ENCODE results near the gene ZNF234.
"Not testable (repeated sequence)": the region's sequence is repeated elsewhere in the genome, so short reads cannot be mapped to it uniquely, and the experiment has no call there.

ZNF234 gene

DNA sequence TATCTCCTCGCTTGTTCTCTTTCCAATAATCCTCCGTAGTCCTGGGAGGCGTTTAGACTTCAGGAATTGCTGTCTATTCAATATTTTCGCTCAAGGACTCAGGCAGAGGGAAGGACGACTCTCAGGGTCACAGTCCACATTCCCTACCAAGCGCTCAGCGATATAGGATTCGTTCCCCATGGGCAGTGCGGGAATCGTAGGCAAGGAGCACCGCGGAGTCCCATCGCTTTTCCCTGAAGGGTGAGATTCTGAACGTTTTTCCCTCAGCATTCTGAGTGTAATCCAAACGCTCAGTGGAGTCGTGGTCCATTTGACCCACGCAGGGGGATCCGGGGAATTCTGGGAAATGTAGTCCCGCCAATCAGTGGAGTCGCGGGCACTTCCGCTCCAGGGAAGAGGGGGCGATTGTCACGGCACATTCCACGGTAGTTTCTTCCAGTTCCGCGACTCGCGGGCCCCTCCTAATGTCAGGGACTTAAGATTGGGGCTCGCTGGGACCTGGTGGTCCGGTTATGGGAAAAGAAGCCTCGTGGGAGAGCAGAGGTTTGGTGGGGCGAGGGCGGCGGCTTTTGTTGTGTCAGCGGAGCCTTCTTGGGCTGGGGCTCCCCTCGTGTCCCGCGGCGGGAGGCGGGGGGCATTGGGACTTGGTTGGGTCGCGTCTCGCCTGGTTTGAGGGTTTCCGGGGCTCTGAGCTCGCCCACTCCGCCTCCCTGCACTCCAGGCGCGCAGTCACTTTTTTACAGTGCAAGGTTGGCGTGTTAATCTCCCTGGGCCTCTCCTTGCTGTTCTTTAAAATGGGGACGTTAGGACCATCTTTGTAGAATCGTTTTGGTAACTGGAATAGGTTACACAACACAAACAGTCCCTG, at the start of gene ZNF234:
TSS of gene ZNF234 (plus strand) at position 364 of the 868 bp plus-strand sequence. CDS start 3,079 bp downstream, outside the sequence.
- peak; percentile 59 to 61 for DNase-seq

DNA sequence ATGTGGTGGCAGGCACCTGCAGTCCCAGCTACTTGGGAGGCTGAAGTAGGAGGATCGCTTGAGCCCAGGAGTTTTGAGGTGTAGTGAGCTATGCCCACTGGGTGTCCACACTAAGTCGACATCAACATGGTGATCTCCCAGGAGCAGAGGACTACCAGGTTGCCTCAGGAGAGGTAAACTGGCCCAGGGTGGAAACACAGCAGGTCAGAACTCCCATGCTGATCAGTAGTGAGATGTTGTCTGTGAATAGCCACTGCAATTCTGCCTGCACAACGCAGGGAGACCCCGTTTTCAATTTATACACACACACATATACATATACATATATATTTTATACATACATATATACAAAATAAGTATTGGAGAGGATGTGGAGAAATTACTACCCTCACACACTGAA, 49.2 kb upstream of the ZNF234 start:
- no peak for DNase-seq

DNA sequence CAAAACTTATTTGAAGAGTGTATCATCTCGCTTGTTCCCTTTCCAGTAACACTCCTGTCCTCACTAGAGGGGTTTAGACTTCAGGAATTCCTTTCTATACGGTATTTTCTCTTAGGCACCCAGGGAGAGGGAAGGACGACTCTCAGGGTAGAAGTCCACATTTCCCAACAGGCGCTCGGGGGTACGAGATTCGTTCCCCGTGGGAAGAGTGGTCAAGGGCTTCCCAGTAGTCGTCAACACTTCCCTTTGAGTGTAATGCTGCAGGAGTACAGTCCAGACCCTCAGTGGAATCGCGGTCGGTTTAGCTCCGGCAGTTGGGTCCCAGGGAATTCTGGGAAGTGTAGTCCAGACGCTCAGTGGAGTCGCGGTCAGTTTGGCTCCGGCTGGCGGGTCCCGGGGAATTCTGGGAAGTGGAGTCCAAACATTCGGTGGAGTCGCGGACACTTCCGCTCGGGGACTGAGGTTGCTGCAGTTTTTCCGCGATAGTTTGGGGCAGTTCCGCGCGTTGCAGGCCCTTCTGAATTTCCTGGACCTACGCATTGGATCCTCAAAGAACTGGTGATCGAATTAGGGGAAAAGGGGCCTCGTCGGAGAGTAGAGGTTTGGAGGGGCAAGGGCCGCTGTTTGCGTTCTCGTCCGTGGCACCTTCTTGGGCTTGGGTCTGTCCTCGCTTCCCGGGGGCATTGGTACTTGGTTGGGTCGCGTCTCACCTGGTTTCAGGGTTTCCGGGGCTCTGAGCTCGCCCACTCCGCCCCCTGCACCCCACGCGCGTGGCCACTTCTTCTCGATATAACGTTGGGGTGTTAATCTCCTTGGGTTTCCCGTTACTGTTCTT, 47.2 kb upstream of the ZNF234 start, which contains the start of gene ZNF224:
TSS of gene ZNF224 (plus strand) at position 431 of the 835 bp plus-strand sequence. CDS start 3,513 bp downstream, outside the sequence.
- DNase-seq: peak; percentile 72 to 74

DNA sequence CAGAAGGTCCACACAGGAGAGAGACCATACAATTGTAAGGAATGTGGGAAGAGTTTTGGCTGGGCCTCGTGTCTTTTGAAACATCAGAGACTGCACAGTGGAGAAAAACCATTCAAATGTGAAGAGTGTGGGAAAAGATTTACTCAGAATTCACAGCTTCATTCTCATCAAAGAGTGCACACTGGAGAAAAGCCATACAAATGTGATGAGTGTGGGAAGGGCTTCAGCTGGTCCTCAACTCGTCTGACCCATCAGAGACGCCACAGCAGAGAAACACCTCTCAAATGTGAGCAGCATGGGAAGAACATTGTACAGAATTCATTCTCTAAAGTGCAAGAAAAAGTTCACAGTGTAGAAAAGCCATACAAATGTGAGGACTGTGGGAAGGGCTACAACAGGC, 33.6 kb upstream of the ZNF234 start:
- no peak for DNase-seq

DNA sequence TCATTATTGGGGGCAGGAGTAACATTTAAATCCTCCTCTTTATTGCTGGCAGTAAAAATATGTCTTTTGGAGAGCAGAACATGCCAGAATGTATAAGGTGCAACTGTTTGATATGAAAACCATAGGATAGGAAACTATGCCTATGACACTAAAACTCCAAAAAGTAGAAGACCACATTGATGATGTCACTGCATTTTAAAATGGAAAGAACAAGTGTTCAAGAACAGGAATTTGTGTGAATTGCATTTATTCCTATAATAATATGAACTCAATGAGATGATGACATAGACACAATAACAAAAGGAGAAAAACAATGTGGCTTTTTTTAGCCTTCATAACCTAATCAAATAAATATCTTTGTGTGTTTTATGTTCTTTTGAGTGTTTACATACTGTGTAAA, 31.9 kb upstream of the ZNF234 start:
- no peak for DNase-seq

DNA sequence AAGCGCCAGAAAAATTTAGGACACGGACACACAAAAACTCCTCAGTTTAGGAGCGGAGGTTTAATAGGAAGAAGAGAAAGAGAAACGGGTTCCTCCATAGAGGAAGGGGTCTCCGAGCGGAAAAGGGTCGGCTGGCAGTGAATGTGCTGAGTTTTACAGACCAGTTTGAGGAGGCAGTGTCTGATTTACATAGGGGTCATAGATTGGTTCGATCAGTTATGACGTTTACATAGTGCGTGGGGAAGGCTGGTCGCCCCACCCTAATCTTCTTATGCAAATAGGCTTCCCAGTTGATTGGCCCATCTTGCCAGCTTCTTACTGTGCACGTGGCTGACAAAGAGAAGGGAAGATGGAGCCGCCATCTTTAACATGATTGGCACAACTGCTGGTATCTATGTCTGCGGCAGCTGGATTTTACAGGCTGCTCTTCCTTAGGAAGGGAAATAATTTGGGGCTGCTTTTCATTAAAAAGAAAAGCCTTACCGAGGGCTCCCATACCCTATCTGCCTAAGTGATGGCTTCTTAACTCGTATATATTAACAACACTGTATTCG, 29.4 kb upstream of the ZNF234 start:
- DNase-seq: no peak

DNA sequence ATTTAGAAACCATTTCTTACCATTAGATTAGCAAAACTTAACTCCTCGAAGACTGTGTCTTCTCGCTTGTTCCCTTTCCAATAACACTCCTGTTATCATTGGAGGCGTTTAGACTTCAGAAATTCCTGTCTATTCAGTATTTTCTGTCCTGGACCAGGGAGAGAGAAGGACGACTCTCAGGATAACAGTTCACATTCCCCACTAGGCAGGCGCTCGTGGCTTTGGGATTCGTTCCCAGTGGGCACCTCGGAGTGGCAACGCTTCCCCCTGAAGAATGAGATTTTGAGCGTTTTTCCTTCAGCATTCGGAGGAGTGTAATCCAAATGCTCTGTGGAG, 28.6 kb upstream of the ZNF234 start:
- no peak for DNase-seq

DNA sequence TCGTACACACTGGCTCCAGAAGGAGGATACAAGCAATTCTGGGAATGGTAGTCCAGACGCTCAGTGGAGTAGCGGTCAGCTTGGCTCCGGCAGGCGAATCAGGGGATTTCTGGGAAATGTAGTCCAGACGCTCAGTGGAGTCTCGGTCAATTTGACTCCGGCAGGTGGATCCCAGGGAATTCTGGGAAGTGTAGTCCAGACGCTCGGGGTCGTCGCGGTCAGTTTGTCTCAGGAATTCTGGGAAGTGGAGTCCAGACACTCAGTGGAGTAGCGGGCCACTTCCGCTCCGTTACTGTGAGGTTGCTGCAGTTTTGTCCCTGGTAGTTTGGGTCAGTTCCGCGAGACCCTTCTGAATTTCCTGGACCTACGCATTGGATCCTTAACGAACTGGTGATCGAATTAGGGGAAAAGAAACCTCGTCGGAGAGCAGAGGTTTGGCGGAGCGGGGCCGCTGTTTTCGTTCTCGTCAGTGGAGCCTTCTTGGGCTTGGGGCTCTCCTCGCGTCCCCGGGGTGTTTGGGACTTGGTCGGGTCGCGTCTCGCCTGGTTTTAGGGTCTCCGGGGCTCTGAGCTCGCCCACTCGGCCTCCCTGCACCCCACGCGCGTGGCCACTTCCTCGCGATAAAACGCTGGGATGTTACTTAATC, 28.1 kb upstream of the ZNF234 start, which contains the start of gene ZNF225:
TSS of gene ZNF225 (plus strand) at position 262 of the 646 bp plus-strand sequence. CDS start 2,429 bp downstream, outside the sequence.
- DNase-seq: peak; percentile 63 to 75

DNA sequence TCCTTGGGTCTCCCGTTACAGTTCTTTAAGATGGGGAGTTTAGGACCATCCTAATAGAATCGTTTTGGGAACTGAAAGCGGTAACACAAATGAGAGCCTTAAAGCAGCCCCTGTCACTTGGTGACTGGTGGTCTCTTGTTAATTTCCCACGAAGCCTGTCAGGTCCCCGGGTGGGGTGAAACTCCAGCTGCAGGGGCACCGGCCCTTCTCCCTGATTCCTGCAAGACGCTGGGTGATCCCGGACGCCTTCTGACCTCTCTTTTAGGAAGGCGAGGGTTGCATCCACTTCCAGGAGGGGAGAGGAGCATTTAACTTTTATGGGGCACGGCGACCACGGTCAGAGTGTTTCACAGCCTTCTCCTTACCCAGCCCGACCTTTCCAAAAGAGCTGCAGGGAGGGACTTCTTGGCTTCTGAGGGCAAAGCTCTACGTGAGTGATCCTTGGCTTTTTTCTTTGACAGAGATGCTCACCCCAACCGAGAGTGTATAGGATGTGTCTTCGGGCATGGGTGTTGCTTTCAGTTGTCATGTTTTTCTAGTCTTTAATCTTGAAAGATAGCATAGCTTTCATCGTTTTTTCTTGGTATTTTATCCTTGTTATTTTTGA, 27.5 kb upstream of the ZNF234 start:
- no peak for DNase-seq

DNA sequence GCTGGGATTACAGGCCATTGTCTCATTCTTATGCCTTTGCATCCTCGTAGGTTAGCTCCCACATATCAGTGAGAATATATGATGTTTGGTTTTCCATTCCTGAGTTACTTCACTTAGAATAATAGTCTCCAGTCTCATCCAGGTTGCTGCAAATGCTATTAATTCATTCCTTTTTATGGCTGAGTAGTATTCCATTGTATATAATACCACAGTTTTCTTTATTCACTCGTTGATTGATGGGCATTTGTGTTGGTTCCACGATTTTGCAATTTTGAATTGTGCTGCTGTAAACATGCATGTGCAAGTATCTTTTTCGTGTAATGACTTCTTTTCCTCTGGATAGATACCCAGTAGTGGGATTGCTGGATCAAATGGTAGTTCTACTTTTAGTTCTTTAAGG, 20.2 kb upstream of the ZNF234 start:
- not testable (repeated sequence) for DNase-seq

DNA sequence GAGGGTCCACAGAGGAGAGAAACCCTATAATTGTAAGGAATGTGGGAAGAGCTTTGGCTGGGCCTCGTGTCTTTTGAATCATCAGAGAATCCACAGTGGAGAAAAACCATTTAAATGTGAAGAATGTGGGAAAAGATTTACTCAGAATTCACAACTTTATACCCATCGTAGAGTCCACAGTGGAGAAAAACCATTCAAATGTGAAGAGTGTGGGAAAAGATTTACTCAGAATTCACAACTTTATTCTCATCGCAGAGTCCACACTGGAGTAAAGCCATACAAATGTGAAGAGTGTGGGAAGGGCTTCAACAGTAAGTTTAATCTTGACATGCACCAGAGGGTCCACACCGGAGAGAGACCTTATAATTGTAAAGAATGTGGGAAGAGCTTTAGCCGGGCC, 9.4 kb upstream of the ZNF234 start:
- no peak for DNase-seq

DNA sequence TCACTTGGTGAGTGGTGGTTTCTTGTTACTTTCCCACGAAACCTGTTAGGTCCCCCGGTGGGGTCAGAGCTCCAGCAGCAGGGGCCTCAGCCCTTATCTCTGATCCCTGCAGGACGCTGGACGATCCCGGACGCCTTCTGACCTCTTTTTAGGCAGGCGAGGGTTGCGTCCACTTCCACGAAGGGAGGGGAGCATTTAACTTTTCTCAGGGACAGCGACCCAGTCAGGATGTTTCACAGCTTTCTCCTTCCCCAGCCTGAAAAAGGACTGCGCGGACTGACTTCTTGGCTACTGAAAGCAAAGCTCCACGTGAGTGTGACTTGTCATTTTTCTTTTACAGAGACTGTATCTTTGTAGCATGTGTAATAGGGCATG, 692 bp downstream of the ZNF234 start:
- DNase-seq: no peak

DNA sequence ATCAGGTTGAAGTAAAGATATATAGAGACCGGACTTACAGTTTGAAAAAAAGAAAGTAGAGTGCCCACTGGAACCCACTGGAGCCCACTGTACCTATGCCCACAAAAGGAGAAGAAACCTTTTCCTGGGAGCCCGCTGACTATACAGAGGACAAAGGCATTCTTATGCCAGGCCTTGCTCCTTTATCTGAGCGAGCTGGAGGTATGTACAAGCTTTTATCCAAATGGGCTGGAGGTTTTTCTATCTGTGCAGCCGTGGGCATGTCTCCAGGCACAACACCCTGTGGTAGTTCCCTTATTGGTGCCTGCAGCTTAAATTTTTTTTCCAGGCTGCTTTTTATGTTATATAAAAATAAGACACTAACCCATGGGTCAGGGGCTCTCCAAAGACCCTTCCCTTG, 8.4 kb downstream of the ZNF234 start:
- no peak for DNase-seq

DNA sequence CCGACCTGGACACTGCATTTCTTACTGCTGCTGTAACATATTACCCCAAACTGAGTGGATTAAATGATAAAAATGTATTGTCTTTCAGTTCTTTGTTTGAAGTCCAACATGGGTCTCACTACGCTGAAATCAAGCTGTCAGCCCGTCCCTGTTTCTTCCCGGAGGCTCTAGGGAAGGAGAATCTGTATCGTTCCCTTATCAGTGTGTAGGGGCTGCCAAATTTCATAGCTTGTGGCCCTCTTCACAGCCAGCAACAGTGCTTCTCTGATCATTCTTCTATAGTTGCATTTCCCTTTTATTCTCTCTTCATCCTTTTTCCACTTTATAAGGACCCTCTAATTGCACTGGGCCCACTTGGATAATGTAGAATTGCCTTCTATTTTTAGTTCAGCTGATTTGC, 10.1 kb downstream of the ZNF234 start:
- no peak for DNase-seq

DNA sequence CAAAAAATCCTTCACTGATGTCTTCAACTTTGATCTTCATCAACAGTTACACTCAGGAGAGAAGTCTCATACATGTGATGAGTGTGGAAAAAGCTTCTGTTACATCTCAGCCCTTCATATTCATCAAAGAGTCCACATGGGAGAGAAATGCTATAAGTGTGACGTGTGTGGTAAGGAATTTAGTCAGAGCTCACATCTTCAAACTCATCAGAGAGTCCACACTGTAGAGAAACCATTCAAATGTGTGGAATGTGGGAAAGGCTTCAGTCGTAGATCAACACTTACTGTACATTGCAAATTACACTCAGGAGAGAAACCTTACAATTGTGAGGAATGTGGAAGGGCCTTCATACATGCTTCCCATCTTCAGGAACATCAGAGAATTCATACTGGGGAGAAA, 15.1 kb downstream of the ZNF234 start:
- DNase-seq: no peak

DNA sequence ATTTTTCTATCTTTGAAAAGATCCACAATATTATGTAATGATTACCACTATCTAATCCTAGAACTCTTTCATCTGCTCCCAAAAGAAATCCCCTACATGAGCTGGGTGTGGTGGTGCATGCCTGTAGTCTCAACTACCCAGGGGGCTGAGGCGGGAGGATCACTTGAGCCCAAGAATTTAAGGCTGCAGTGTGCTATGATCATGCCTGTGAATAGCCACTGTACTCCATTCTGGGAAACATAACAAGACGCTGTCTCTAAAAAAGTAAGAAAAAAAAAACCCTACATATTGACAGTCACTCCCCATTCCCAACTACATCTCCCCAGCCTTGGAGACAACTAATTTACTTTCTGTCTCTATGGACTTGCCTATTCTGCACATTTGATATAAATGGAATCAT, 22.4 kb downstream of the ZNF234 start:
- DNase-seq: no peak

DNA sequence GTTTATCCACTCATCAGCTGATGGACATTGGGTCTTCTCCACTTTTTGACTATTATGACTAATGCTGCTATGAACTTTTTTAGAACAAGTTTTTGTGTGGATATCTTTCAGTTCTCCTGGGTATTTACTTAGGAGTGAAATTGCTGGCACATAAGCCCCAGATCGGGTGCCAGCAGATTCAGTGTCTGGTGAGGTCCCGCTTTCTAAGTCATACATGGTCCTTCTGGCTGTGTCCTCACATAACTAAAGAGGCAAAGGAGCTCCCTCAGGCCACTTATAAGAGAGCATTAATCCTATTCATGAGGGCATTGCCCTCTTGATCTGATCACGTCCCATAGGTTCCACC, 22.9 kb downstream of the ZNF234 start:
- no peak for DNase-seq

DNA sequence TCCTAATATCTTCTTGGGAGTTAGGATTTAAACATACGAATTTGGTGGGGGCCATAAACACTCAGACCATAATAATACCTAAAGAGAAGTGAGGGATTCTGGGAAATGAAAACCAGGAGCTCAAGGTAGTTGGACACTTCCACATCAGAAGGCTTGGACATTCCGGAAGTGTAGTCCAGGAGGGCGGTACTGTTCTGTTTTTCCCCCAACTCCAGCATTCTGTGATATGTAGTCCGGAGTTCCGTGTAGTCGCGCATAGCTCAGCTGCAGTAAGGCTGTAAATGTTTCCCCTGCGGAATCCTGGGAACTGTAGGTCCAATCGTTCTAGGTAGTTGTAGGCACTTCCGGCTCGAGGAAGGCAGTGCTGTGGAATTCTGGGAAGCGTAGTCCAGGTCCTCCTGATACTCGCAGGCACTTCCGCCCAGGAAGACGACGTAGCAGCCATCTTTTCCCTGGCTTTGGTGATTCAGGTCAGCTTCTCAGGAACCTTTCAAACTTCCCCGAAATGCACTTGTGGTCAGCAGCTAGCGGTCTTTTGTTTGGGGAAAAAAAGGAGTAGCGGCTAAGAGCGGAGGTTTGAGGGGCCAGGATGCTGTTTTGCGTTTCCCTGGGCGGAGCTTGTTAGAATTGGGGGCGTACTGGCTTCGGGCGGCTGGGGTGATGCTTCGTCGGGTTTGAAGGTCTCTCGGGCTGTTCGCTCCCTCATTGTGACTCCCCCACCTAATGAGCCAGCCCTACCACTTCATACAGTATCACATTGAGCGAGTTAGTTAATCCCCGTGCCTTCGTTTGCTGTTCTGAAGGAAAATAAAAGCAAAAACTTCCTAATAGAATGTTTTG, 23.5 kb downstream of the ZNF234 start, which contains the start of gene ZNF226:
TSS of gene ZNF226 (plus strand) at position 428 of the 840 bp plus-strand sequence. CDS start 4,981 bp downstream, outside the sequence.
- peak; percentile 66 to 67 for DNase-seq

DNA sequence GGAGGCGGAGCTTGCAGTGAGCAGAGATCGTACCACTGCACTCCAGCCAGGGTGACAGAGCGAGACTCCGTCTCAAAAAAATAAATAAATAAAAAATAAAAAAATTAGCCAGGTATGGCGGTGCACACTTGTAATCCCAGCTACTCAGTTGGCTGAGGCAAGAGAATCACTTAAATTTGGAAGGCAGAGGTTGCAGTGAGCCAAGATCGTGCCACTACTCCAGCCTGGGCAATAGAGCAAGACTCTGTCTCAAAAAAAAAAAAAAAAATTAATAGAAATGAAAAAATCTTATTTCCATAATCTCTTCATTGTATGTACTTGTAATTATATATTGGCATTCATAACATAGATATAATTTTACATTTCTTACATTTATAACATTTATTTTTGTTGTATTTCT, 29.3 kb downstream of the ZNF234 start:
- DNase-seq: not testable (repeated sequence)

DNA sequence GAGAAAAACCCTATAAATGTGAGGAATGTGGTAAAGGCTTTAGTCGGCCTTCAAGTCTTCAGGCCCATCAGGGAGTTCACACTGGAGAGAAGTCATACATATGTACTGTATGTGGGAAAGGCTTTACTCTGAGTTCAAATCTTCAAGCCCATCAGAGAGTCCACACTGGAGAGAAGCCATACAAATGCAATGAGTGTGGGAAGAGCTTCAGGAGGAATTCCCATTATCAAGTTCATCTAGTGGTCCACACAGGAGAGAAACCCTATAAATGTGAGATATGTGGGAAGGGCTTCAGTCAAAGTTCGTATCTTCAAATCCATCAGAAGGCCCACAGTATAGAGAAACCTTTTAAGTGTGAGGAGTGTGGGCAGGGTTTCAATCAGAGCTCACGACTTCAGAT, 35.2 kb downstream of the ZNF234 start:
- DNase-seq: no peak

DNA sequence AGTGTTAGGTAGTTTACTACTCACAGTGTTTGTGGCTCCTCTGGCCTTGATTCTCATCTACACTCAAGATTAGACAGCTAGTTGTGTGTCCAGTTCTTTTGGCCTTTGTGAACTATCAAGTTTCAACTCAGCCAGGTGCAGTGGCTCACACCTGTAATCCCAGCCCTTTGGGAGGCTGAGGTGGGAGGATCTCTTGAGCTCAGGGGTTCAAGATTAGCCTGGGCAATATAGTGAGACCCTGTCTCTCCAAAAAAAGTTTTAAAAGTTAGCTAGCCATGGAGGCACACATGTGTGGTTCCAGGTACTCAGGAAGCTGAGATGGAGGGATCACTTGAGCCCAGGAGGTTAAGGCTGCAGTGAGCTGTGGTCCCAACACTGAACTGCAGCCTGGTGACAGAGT, 39.6 kb downstream of the ZNF234 start:
- no peak for DNase-seq

DNA sequence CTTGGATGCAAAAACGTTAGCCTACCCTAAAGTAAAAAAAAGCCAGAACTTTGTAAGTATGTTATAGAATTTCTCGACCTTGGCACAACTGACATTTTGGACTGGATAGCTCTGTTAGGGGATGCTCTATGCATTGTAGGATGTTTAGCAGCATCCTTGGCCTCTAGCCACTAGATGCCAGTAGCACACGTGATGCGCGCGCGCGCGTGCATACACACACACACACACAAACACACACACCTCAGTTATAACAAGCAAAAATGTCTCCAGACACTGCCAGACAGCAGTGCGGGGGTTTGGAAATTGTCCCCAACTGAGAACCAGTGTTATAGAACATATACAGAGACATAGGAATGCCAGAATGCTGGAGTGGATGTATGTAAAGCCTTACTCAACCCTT, 40.8 kb downstream of the ZNF234 start:
- no peak for DNase-seq
